ENCODE results near the gene NDC1.

GRCh38 chr1:53837646-53837923, 511 bp downstream of the NDC1 start:
- TF ChIP-seq CTCF (IDR thresholded peaks at IDR 0.05) (no peak), POLR2A (IDR thresholded peaks at IDR 0.05) (no peak)

Measured in testis (tissue), 2 donors.